Renal cortical epithelial cell (primary cell): ENCODE data around the gene CNOT8. TPM values are rescaled to one million over a fixed set of nuclear protein-coding genes. Genes with fewer than 3 reads are reported as not detected.
"Not testable (repeated sequence)": the region's sequence is repeated elsewhere in the genome, so short reads cannot be mapped to it uniquely, and the experiment has no call there.

Source experiments
- DNase-seq: peaks from one replicate; pipeline ENCODE4 v3.0.0-alpha.2; 2011; ENCODE audit warnings: low read depth
- total RNA-seq: library from RNA; depleted of rRNA; stranded (reverse); fragments of >200 nt; gene quantifications from 2 replicates; pipeline ENCODE4 v1.2.3, GENCODE V29; 2014

The CNOT8 gene
- total RNA-seq: 87.3 and 105 TPM in 2 replicates

DNA sequence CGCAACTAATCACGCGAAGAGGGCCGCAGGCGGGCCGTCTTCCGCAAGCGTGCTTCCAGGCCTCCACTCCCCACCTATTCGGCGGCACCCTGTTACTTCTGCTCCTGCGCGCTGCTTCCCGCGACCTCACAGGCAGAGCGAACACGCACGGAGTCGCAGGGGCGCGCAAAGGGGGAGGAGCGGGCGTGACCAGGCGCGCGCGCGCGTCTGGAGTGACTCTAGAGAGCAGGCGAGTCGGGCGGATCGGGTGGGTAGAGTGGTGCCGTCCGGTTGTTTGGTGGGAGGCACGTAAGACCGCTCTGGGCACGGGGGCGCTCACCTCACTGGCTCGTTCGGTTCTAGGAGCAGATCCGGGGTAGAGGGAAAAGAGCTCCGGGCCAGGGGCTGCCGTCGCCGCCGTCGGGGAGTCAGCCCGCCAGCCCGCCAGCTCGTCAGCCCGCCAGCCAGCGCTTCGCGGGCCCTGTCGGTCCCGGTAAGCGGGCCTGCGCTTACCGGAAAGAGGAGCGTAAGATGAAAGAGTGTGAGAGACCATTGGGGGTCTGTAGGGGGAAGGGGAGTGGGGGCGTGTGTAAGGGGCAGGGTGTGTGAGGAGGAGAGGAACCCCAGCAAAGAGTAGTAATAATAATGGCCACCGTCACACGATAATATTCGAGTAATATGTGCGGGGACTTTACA lies at the start of gene CNOT8:
TSS of gene CNOT8 (plus strand) at position 331 of the 675 bp plus-strand sequence. CDS start 4,652 bp downstream, outside the sequence.
- peak; percentile 90 for DNase-seq

DNA sequence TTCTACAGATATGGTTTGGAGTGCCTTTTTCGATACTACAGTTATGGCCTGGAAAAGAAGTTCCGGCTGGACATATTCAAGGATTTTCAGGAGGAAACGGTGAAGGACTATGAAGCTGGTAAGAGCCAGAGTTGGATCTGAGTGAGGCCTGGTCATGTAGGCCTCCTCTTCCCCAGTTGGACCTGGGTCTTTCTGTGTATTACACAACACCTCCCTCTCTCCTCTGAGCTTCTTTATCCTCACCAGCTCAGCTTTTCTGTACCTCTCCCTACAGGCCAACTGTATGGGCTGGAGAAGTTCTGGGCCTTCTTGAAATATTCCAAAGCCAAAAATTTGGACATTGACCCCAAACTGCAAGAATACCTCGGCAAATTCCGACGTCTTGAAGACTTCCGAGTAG lies 47.2 kb upstream of the CNOT8 start:
- DNase-seq: no peak

DNA sequence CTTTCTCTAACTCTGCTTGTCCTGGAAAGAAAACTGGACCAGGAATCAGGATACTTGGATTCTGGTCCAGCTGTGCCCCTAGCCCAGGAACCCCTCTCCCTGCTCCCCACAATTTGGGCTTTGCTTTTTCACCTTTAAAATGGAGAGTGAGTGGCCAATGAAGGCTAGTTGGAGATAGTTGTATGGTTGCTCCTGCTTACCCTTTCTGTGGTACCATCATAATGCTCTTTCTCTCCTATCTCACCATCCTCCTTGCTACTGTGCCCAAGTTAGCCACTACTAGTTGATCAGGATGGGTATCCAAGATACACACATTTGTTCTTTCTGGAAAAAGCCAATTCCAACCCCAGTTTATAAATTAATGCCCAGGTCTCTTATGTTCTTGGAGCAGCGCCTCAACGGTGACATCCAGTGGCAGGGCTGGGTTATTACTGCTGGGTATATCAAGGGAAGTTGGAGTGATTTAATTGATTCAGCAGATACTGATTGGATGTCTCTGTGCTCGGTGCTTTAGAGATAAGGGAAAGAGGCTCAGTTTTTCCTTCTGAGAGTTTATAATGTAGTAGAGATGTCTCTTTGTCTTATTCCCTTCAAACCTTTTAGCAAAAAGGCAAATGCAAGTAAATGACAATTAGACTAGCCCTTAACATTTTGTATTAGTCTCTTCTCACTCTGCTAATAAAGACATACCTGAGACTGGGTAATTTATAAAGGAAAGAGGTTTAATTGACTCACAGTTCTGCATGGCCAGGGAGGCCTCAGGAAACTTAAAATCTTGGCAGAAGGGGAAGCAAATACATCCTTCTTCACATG lies 46.6 kb upstream of the CNOT8 start:
- DNase-seq: peak; percentile 64

DNA sequence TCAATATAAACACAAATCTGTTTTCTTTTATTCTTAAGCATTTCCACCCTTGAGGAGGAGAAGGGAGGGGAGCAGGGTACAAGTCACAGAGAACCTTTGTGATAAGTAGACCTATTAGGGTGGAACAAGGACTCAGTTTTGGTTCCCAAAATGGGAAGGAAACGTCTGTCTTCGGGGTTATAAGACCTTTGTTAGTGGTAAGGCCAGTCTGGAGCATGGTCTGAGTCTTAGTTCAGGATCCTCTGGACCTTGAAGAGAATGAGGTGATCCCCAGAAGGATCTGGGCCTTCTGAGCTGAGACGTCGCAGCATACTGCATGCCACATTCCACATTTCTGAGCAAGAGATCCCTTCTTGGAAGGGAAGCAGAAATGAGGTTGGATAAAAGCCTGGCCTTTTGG lies 45.3 kb upstream of the CNOT8 start:
- DNase-seq: no peak

DNA sequence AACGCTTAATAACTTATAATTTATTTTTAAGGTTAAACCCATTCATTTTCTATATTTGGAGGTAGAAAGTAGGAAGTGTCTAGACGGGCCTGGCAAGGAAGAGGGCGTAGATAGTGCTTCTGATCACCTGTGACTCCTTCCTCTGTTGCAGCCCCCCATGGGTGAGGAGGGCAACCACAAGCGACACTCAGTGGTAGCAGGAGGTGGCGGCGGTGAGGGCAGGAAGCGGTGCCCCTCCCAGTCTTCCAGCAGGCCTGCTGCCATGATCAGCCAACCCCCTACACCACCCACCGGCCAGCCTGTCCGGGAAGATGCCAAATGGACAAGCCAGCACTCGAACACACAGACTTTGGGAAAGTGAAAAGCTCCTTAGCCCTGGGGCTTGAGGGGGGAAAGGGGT lies 44.7 kb upstream of the CNOT8 start:
- DNase-seq: no peak

DNA sequence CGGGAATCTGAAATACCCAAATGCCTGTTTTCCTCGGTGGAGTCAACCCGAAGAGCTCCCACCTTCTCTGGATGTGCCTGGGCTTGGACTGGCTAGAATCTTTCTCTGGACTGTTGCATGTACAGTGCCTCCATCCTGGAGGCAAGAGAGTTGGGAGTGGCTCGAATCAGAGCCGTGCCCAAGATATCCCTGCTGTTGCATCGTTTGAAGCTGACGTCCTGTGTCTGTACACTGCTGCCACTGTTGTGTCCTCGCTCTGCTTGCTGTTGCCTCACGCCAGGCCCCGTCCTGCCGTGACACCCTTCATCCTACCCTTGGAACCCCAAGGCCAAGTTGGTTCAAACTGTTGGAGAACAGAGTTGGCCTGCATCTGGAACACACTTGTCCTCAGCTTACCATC lies 43.4 kb upstream of the CNOT8 start:
- no peak for DNase-seq

DNA sequence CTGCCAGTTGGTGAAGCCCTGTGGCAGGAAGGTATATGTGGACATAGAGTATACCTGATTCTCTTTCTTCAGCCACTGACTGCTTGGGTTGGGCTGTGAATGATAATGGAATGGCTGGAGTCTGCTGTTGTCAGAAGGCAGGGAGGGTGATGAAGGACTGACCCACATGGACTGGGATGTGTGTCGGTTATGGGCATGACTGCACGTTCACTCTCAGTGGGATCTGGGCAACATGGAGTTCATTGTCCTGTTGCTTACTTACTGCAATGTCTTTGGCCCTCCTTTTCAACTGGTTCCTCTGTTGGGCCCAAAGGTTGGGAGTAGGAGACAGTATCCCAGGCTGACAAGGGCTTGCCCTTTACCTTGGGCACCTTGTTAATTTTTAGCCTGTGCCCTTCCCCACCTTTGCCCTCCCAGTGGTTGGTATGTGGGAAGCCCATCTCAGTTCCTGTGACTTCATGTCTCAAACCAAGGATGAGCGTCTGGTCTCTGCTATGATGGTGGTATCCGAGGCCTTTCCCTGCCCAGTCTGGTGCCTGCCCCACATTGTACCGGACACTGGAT lies 42.7 kb upstream of the CNOT8 start:
- DNase-seq: no peak

DNA sequence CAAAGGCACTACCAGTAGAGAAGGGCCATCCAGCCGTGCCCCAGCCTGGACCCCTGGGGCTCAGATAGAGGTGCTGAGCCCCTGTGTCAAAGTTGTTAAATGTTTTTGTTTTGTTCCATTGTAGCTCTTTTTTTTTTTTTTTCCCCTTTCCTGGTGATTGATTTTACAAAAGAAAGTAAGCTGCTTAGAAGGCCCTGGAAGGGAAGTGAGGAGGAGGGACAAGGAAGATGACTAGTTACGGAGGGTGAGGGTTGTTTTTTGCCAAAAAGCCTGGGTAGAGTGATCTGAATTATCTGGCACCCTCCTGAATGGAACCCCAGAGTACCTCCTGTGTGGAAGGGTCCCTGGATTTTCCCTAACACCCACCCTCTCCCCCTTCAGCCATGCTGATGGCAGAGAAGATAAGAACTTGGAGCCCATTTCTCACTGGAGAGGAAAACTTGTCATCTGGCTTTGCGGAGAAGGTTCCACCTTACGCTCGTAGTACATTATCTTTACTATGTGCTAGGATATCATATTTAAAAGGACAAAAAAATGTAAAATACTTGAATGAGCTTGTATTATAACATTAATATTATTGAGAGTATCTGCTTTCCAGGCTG lies 41.4 kb upstream of the CNOT8 start:
- DNase-seq: no peak

DNA sequence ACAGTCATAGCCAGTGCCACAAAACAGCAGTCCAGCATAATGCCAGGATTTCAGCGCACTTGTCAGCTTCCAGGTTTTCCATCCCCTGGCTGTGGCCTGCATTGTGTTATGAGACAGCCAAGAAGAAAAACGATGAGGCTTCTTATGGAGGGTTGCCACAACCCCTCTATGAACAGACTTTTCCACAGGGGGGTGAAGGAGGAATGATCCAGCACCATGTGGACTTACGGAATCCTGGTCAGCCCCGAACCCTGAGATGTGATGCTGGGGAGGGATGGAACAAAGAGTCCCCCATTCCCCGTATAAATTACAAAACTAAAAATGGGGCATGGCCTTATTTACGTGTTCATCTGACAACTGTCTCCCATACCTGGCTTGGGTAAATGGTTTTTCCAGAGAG lies 40.6 kb upstream of the CNOT8 start:
- no peak for DNase-seq

DNA sequence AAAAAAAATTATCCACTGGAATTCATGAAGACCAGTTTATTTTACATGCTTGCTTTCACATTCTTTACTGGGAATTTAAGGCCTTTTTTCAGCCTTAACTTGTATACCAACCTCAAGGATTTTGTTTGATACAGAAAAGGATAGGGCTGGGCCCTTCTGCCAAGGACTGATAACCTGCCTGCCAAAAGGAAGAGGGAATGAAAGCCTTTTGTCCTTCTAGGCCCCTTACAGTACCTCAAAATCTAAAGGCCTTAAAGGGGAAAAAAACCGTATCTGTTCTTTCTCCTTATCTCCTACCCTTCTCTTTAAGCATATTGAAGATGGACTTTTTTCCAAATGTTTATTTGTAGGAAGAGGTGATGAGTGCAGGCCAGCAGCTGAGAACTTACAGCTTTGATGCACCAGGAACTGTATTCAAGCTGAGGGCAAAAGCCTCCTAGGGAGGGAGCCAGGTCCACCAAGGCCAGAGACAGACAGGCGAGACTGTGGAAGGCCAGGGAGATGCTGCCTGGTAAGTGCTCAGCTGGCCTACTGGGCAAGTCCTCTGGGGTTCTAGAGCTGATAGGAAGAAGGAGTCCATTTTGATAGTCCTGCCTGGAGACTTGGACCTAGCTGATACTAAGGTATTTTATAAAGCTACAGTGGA lies 39.8 kb upstream of the CNOT8 start:
- no peak for DNase-seq

DNA sequence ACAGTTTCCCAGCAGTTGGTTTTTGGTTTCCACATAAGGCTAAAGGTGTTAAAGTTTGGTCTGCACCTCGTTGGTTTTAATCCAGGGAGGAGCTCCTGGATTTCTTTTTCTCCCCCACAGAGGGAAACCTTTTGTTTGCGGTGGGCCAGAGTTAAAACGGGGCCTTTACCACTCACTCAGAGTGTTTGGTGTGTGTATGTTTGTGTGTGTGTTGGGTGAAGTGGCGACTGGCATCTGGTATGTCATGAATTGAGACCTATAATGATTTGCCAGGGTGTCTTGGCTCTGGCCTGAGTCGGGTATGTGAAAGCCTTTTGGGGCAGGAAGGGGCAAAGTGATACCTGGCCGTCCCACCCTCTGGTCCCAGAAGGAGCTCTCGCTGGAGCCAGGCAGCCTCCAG lies 38.9 kb upstream of the CNOT8 start:
- no peak for DNase-seq

DNA sequence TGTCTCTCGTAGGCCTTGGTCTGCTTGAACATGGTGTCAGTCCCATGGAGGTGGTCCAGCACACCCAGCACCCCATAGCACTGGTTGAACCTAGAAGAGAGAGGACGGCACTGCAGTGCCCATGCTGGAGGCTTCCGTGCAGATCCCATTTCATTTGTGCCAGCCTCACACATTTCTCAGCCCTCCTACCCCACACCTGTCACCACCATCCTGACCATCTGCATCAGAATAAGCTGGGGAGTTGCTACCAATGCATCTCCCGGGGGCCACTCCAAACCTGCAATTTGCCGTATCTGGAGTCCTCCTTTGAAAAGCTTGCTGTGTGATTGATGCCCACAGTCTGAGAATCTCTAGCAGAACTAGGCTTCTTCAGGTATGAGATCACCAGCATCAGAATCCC lies 38.0 kb upstream of the CNOT8 start:
- no peak for DNase-seq

DNA sequence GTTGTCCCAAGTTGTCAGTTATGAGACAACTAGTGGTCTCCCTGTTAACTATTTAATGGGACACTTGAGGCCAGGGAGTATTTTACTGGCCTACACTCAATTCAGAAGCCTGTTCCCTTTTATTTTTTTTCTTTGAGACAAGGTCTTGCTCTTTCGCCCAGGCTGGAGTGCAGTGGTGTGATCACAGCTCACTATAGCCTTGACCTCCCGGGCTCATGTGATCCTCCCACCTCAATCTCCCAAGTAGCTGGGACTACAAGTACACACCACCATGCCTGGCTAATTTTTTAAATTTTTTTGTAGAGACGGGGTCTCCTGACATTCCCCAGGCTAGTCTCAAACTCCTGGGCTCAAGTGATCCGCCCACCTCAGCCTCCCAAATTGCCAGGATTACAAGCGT lies 35.5 kb upstream of the CNOT8 start:
- not testable (repeated sequence) for DNase-seq

DNA sequence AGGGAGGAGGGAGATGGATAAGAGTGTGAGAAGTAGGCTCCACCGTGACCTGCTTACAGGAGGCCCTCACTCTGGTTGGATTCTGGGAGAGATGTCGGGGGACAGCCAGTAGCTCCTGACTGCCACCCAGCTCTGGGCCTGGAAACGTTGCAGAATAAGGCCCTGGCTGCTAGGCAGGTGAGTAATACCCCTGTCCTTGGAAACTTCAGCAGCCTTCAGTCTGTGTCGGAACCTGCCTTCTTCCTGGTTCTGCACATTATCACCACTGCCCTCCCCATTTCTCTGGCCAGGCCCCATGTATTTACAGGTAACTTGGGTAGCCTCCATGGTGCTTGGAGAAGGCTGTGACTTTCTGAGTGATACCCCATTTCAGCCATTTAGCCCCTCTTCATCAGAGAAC lies 34.8 kb upstream of the CNOT8 start:
- DNase-seq: no peak

DNA sequence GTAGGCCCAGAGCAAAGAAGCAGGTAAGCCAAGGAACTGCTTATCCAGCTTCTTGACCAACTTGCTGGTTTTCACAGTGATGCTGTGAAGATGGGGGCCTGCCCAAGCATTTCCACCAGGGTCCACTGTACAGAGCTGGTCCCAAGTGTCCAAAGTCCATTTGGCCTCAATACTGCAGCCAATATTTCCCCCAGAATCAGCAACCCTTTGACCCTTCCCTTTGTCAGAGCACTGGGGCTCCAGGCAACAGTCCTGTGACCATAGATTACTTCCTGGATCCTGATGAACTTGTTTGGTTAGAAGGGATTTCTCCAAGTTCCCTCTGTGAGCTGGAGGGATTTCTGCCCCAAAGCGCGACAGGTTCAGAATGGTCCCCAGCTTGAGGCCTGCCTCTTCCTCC lies 34.4 kb upstream of the CNOT8 start:
- DNase-seq: no peak

DNA sequence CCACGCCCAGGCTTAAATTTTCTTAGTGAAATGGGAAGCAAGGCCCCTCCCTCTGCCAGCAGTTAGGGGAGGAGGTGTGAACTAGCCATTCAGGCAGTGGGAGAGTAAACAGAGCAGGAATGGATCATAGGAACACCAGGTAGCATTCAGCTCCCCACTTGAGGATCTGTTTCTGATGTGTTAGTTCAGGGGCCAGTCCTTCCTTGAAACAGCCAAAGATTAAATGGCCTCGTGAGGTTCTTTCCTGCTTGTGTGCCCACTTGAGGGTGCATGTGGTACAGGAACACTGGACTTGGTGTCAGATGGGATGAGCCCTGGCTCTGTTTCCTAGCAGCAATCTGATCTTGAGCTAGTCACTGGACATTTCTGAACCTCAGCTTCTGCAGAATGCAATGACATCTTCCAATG lies 29.2 kb upstream of the CNOT8 start:
- peak; percentile 11 for DNase-seq

DNA sequence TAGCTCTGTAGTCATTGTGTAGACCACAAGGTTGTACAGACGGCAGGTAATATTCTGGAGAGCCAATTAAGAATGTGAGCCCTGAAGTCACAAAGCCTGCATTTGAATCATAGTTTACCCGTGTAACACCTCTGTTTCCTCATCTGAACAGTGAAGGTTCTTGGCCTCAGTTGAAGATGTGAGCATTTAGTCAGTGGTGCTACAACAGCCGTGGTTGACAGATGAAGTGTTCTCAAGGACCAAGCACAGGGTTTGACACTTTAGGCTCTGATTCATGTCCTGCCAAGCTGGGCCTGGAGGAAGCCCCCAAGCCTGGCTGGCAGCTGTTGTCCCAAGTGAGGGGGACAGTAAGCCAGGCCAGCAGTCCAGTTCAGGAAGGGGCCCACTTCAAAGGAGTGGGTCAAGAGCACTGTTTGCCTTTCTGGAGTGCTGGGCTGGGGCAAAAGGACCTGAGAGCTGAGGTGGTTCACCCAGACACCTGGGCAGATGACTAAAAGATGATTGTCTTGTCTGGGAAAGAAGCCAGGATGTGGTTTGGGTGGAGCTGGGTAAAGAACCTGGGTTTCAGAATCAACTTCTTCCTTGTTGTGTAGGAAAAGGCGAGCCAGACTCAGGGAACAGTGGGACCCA lies 28.7 kb upstream of the CNOT8 start:
- peak; percentile 64 for DNase-seq

DNA sequence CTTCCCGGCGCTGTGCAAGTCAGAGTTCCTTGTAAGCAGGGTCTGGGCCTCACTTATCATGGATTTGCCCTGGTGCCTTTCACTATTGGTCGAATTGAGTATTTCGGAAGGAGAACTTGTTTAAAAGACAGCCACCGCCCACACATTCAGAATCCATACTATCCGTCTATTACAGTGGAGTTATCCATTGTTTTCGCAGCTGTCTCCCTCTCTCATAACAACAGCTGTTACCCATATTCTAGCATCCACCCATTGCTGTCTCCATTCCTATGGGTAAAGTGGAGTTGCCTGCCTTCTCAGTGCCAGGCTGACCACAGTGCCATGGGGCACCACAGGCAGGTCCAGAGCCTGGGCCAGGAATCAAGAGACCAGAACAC lies 28.2 kb upstream of the CNOT8 start:
- no peak for DNase-seq

DNA sequence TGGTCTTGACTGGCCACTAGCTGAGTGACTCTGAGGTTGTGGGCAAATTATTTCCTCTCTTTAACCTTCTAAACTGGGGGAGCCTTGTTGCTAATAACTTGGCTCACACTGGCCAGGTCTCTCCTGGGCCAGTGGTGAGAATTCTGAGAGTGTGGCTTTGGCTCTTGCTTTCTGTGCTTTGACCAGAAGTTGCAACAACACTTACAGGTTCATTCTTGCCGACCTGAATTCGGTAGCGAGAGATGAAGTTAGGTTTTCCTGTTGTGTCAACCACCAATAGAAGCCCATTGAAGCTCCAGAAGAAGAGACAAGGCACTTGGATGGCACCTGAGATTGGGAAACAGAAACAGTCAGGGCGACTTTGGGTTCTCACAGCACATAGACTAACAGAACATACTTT lies 27.8 kb upstream of the CNOT8 start:
- DNase-seq: no peak

DNA sequence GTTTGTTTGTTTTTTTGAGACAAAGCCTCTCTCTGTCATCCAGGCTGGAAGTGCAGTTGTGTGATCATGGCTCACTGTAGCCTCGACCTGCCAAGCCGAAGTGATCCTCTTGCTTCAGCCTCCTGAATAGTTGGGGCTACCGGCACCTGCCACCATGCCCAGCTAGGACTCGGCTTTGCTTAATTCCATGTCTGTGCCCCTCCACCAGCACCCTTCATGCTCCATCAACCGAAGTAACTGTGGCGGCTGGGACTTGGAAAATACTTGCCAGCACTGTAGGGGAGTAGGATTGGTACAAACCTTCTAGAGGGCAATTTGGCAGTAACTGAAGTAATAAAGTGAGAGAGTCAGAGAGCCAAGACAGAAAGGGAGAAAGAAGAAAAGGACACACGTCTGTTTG lies 27.0 kb upstream of the CNOT8 start:
- DNase-seq: no peak

DNA sequence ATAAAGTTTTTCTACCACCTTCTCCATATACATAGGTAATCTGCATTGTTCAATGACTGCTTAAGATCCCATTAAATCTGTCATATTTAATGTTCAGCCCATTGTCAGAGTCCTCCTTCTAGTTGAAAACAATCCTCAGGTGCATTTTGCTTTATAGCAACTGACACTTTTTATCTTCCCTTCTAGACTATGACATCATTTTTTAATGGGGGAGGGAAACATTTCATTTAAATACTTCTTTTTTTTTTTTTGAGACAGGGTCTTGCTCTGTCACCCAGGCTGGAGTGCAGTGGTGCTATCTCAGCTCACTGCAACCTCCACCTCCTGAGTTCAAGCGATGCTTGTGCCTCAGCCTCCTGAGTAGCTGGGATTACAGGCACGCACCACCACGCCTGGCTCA lies 25.6 kb upstream of the CNOT8 start:
- not testable (repeated sequence) for DNase-seq

DNA sequence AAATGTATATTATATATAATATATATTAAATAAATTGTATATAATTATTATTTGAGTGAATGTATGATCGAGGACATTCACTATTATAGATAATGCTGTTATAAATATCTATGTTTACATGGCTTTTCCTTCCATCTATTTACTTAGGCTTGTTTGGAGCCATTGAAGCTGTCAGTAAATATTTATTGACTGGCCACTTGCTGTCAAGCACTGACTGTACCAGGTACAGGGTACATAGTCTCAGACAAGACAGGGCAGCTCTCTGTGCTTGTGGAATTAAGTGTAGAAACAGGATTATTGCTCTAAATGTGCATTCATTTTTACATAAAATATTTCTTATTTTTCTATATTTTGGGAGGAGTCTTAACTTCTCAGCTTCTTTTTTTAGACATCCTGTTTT lies 24.4 kb upstream of the CNOT8 start:
- DNase-seq: no peak
